Fibroblast of the conjunctiva (primary cell): ENCODE measurements around the gene SF3A2.
"Not testable (repeated sequence)": the region's sequence is repeated elsewhere in the genome, so short reads cannot be mapped to it uniquely, and the experiment has no call there.

Source experiments
- DNase-seq: peaks from one replicate; pipeline ENCODE4 v3.0.0-alpha.2; 2010; ENCODE audit warnings: low read depth

SF3A2 gene

GRCh38 chr19:2236314-2237050 lies at the start of gene SF3A2, which contains the start of gene PLEKHJ1:
Gene SF3A2 (plus strand): TSS chr19:2236824. CDS start chr19:2243419, 6,595 bp downstream.
Gene PLEKHJ1 (minus strand): TSS chr19:2236329. CDS start chr19:2236248, 81 bp downstream.
- DNase-seq, result peak; percentile 95

- no peak for DNase-seq
These were observed 49.5 kb upstream of the SF3A2 start for GRCh38 chr19:2187159-2187558.

GRCh38 chr19:2188708-2189385 lies 47.8 kb upstream of the SF3A2 start:
- no peak for DNase-seq

GRCh38 chr19:2189880-2190279 lies 46.7 kb upstream of the SF3A2 start:
- no peak for DNase-seq

- DNase-seq, result no peak
These were observed 45.7 kb upstream of the SF3A2 start for GRCh38 chr19:2190848-2191455.

GRCh38 chr19:2191456-2192310 lies 44.9 kb upstream of the SF3A2 start:
- DNase-seq, result no peak

- no peak for DNase-seq
These were observed 43.8 kb upstream of the SF3A2 start for GRCh38 chr19:2192862-2193261.

- DNase-seq, result no peak
These were observed 42.8 kb upstream of the SF3A2 start for GRCh38 chr19:2193807-2194206.

- no peak for DNase-seq
These were observed 42.0 kb upstream of the SF3A2 start for GRCh38 chr19:2194513-2195078.

- DNase-seq, result no peak
These were observed 41.3 kb upstream of the SF3A2 start for GRCh38 chr19:2195361-2195760.

GRCh38 chr19:2195914-2196313 lies 40.7 kb upstream of the SF3A2 start:
- DNase-seq, result no peak

GRCh38 chr19:2197270-2197669 lies 39.4 kb upstream of the SF3A2 start:
- no peak for DNase-seq

GRCh38 chr19:2198317-2198716 lies 38.3 kb upstream of the SF3A2 start:
- DNase-seq, result no peak

GRCh38 chr19:2199215-2199614 lies 37.4 kb upstream of the SF3A2 start:
- DNase-seq, result no peak

- DNase-seq, result no peak
These were observed 36.6 kb upstream of the SF3A2 start for GRCh38 chr19:2199861-2200623.

GRCh38 chr19:2200624-2201294 lies 35.9 kb upstream of the SF3A2 start:
- not testable (repeated sequence) for DNase-seq

- DNase-seq, result no peak
These were observed 35.0 kb upstream of the SF3A2 start for GRCh38 chr19:2201473-2202148.

- no peak for DNase-seq
These were observed 34.3 kb upstream of the SF3A2 start for GRCh38 chr19:2202366-2202765.

GRCh38 chr19:2207008-2207407 lies 29.6 kb upstream of the SF3A2 start:
- DNase-seq, result no peak
